Fibroblast of the aortic adventitia (primary cell): ENCODE data around the gene NOP56. TPM values are rescaled to one million over a fixed set of nuclear protein-coding genes. Genes with fewer than 3 reads are reported as not detected.

Source experiments
- DNase-seq: peaks from one replicate; pipeline ENCODE4 v3.0.0-alpha.2; 2010; ENCODE audit warnings: low read depth
- H3K4me3 ChIP-seq: 2 replicates; pipeline ENCODE4 v1.5.1; 2011; ENCODE audit warnings: low read depth, mild to moderate bottlenecking, control low read depth, low read length, moderate library complexity
- CTCF ChIP-seq: IDR thresholded peaks from 2 replicates; pipeline ENCODE4 v1.5.1; 2011; ENCODE audit warnings: mild to moderate bottlenecking, low read length, control low read depth, inconsistent platforms; ENCODE audit not compliant: insufficient read depth
- total RNA-seq: library from RNA; depleted of rRNA; stranded (reverse); fragments of >200 nt; gene quantifications from 2 replicates; pipeline ENCODE4 v1.2.3, GENCODE V29; 2012; ENCODE audit warnings: low replicate concordance

NOP56 gene
- total RNA-seq, 1 donor = 106 TPM

- DNase-seq = peak; percentile 11
- no peak for TF ChIP-seq CTCF
These were observed 32.4 kb upstream of the NOP56 start for GRCh38 chr20:2619961-2620595.

GRCh38 chr20:2624190-2624589, 28.2 kb upstream of the NOP56 start:
- H3K4me3 ChIP-seq = no peak overlapping the region
- no peak for TF ChIP-seq CTCF
- DNase-seq = peak; percentile 7

More at GRCh38 chr20:2619961-2620595, 32.4 kb upstream of the NOP56 start:
- H3K4me3 ChIP-seq = no peak overlapping the region

- no peak overlapping the region for H3K4me3 ChIP-seq
- no peak for DNase-seq
- no peak for TF ChIP-seq CTCF
These were observed 27.4 kb upstream of the NOP56 start for GRCh38 chr20:2625062-2625461.

GRCh38 chr20:2626853-2627541, 25.4 kb upstream of the NOP56 start:
- H3K4me3 ChIP-seq = no peak overlapping the region
- DNase-seq = peak; percentile 48
- no peak for TF ChIP-seq CTCF

GRCh38 chr20:2631228-2631627, 21.2 kb upstream of the NOP56 start:
- no peak overlapping the region for H3K4me3 ChIP-seq
- DNase-seq = peak; percentile 19
- TF ChIP-seq CTCF = no peak

GRCh38 chr20:2633381-2633780, 19.1 kb upstream of the NOP56 start:
- TF ChIP-seq CTCF = no peak
- no peak for DNase-seq
- H3K4me3 ChIP-seq = no peak overlapping the region
